Gastroesophageal sphincter (tissue), 4 donors: ENCODE results near the gene RPP30. TPM values are rescaled to one million over a fixed set of nuclear protein-coding genes. Genes with fewer than 3 reads are reported as not detected.

Experiments used
- ATAC-seq: fragments of 150-250 bp; one replicate; pipeline ENCODE4 v1.9.1; 2016; ENCODE audit warnings: mild to moderate bottlenecking, moderate library complexity
- H3K27ac ChIP-seq, 4 donors: fragments of 200-600 bp; sonication (generic) in 3 of 4; 1 replicate in 3 of 4; 2 replicates in 1 of 4; pipeline ENCODE4 v1.5.1; 2016 to 2019
- H3K27me3 ChIP-seq: fragments of 200-600 bp; sonication (generic); one replicate; pipeline ENCODE4 v1.5.1; 2019
- H3K36me3 ChIP-seq, 2 donors: fragments of 200-600 bp; sonication (generic); one replicate each; pipeline ENCODE4 v1.5.1; 2019; ENCODE audit warnings: control low read depth in 1 of 2
- H3K4me1 ChIP-seq, 3 donors: fragments of 200-600 bp; sonication (generic); 1 replicate in 2 of 3; 2 replicates in 1 of 3; pipeline ENCODE4 v1.5.1; 2016 to 2019; ENCODE audit warnings: control low read depth in 2 of 3
- H3K4me3 ChIP-seq, 2 donors: fragments of 200-600 bp; sonication (generic); one replicate each; pipeline ENCODE4 v1.5.1; 2019; ENCODE audit warnings: mild to moderate bottlenecking in 1 of 2, moderate library complexity in 1 of 2
- H3K9me3 ChIP-seq, 3 donors: fragments of 200-600 bp; sonication (generic); one replicate each; pipeline ENCODE4 v1.5.1; 2017 to 2019; ENCODE audit warnings: control low read depth in 2 of 3
- EP300 ChIP-seq: sonication (generic); formaldehyde crosslinking; IDR thresholded peaks from one replicate; pipeline ENCODE4 v1.6.1; 2017; ENCODE audit warnings: antibody characterized with exemption, mild to moderate bottlenecking
- POLR2A ChIP-seq, 2 donors: fragments of 450-650 bp; IDR thresholded peaks; one replicate each; pipeline ENCODE4 v1.6.1; 2017; ENCODE audit warnings: antibody characterized with exemption in 2 of 2, mild to moderate bottlenecking in 2 of 2, moderate library complexity in 1 of 2
- POLR2AphosphoS5 ChIP-seq: sonication (generic); formaldehyde crosslinking; IDR thresholded peaks from one replicate; pipeline ENCODE4 v1.6.1; 2017; ENCODE audit warnings: antibody characterized with exemption
- WGBS, 2 donors: methylation state at CpG; one replicate each; pipeline ENCODE4 v1.1.5; 2018; ENCODE audit warnings: low coverage in 1 of 2; 5-methylcytosine and 5-hydroxymethylcytosine counted together
- total RNA-seq, 4 donors: library from RNA; depleted of rRNA; stranded (reverse); fragments of >200 nt; gene quantifications; one replicate each; pipeline ENCODE4 v1.1.0, GENCODE V29; 2016
- TF ChIP-seq, protein P1 (sequence below), 4 experiments: fragments of 200-600 bp in 2 of 4; fragments of 450-650 bp in 2 of 4; sonication (generic) in 1 of 4; IDR thresholded peaks; one replicate each; pipeline ENCODE4 v1.5.1; 2017 to 2019; ENCODE audit warnings: antibody characterized with exemption in 4 of 4, mild to moderate bottlenecking in 2 of 4, moderate library complexity in 2 of 4

RPP30 gene
- total RNA-seq, 4 donors from 2014 or later: 25.0 to 44.2 (median 30.8) TPM

DNA sequence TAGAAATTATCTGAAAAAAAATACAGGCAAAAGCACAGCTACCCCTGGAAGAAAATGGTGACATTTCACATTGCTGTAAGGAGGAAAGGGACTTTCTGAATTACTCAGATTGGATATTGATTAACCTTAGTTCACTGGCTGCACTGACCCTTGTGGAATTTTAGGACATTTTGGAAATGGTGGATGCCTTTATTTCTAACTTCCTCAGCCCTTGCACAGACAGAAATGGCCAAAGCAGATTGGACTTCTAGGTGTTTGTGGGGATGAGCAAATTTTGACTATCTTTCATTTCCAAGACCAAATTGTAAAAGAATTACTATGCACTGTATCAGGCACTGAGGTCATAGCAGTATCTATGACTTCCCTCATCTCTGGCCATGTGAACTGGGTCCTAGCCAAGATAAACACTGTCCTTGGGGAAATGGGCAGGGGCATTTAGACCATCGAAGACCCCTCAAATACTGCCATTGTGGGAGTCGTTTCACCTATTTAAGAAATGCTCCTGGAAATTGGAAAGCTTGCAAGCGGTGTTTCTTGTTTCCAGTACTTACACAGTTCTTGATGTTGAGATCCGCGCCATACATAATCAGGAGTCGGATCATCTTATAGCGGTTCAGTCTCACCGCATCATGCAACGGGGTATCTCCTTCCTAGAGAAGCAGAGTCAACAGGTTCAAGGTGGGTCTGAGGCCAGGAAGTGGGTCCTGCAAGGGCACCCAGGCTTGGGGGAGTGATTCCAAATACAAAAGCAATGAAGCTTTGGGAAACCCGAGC lies 43.4 kb downstream of the RPP30 start:
- H3K4me3 ChIP-seq: no peak overlapping the region
- no peaks in the 10 kb centered on the region for H3K36me3 ChIP-seq
- H3K27me3 ChIP-seq: peaks cover 29% of the 10 kb centered on the region
- H3K9me3 ChIP-seq: no peaks in the 10 kb centered on the region
- H3K4me1 ChIP-seq: peaks cover 0 to 4% (median 0%) of the 10 kb centered on the region in 3 donors
- TF ChIP-seq, protein P1, sequence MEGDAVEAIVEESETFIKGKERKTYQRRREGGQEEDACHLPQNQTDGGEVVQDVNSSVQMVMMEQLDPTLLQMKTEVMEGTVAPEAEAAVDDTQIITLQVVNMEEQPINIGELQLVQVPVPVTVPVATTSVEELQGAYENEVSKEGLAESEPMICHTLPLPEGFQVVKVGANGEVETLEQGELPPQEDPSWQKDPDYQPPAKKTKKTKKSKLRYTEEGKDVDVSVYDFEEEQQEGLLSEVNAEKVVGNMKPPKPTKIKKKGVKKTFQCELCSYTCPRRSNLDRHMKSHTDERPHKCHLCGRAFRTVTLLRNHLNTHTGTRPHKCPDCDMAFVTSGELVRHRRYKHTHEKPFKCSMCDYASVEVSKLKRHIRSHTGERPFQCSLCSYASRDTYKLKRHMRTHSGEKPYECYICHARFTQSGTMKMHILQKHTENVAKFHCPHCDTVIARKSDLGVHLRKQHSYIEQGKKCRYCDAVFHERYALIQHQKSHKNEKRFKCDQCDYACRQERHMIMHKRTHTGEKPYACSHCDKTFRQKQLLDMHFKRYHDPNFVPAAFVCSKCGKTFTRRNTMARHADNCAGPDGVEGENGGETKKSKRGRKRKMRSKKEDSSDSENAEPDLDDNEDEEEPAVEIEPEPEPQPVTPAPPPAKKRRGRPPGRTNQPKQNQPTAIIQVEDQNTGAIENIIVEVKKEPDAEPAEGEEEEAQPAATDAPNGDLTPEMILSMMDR (IDR thresholded peaks at IDR 0.05): no peak
- no peak for TF ChIP-seq POLR2A (IDR thresholded peaks at IDR 0.05)
- no peak for TF ChIP-seq EP300
- TF ChIP-seq POLR2AphosphoS5: no peak
- no peak for ATAC-seq
- WGBS, 2 donors: 79% methylated on average over 6 of the region's 10 CpGs
- no peak overlapping the region for H3K27ac ChIP-seq

DNA sequence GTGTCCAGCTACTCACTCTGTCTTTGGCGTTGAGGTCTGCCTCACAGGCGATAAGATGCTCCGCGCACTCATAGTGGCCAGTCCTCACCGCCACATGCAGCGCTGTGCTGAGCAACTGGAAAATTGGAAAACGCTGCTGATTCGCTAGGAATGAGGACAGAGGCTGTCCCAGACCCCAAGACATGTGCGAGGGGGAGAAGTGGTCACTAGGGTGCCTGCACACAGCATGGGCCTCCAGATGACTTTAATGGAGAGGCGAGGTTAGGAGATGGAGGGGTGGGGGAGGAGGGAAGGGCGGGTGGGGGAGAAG lies 43.9 kb downstream of the RPP30 start:
- no peak for ATAC-seq
- WGBS, 2 donors: 94% methylated on average over 3 of the region's 11 CpGs; no CpG with 5 or more reads in 1 of the 2 donors

DNA sequence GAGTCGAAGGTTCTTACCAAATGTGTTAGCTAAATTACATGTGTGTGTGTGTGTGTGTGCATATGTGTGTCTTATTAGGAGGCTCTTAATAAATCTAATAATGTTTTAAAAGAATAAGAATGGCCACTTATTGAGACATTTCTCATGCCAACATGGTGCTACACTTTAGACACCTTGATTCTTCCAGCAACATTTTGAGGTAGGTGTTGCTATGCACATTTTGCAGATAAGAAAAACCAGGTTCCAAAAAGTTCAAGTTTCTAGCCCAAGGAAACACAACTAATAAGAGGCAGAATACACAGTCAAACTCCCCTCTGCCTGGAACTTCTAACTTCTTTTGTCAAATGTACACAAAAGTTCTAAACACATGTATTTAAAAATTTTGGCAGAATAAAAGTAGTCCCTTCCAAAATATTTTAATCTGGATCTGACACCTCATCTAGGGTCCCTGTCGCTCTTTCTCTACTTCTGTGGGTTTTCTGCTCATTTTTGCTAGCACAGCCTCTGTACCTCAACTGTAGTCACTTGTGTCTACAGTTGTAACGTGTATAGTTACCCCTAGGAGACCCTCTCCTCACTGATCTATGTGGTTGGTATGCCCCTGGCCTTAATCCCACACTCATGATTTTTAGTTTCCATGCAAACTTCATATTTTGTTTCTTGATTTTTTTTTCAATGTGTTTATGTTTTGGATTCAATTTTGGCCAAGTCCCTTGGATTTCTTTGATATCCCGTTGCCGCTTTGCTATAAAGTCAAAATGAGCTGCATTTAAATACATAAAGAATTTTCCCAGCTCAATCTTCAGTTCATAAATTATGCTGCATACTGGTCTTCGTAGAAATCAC lies 44.8 kb downstream of the RPP30 start:
- no peaks in the 10 kb centered on the region for H3K9me3 ChIP-seq
- peaks cover 39% of the 10 kb centered on the region for H3K27me3 ChIP-seq
- no peak overlapping the region for H3K27ac ChIP-seq
- 87 to 88% methylated on average over 6 of the region's 6 CpGs for WGBS, 2 donors
- peaks cover 0 to 4% (median 0%) of the 10 kb centered on the region in 3 donors for H3K4me1 ChIP-seq
- TF ChIP-seq, protein P1 (IDR thresholded peaks at IDR 0.05): no peak
- TF ChIP-seq POLR2A (IDR thresholded peaks at IDR 0.05) (no peak), EP300 (no peak), POLR2AphosphoS5 (no peak)
- ATAC-seq: no peak
- no peak overlapping the region for H3K4me3 ChIP-seq
- H3K36me3 ChIP-seq: no peaks in the 10 kb centered on the region

More for the DNA sequence above, 43.9 kb downstream of the RPP30 start:
- peaks cover 0 to 4% (median 0%) of the 10 kb centered on the region in 3 donors for H3K4me1 ChIP-seq
- H3K9me3 ChIP-seq: no peaks in the 10 kb centered on the region
- peaks cover 33% of the 10 kb centered on the region for H3K27me3 ChIP-seq
- no peaks in the 10 kb centered on the region for H3K36me3 ChIP-seq
- TF ChIP-seq EP300 (no peak), POLR2AphosphoS5 (no peak)
- TF ChIP-seq, protein P1 (IDR thresholded peaks at IDR 0.05): no peak
- no peak overlapping the region for H3K27ac ChIP-seq
- H3K4me3 ChIP-seq: no peak overlapping the region

DNA sequence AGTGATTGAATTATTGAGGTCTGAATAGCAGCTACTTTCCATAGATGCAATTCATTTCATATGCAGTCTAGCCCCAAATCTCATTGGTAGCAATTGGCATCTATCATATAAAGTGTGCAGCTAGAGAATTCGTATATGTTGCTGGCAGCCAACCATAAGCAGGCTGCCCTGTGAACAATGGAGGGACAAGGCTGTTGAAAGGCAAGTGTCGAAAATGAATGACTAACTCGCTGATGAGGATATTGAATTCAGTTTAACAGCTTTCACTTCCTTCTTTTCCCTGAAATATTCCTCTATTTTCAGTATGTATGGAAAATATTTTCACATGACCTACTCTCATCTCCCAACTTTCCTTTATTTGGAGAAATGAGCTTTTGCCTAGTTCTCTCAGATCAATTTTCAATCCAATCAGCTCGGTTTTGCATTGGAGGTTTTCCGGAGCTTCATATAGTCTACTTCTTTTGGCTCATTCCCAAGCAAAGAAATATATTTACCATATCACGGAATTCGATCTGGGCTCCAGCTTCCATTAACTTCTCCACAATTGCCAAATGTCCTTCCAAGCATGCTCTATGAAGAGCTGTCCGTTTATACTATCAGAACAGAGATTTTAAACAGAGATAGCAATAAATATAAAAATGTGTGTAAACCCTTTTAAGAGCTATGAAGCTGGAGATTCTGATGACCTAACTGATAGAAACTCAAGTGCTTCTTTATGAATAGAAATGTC lies 45.6 kb downstream of the RPP30 start:
- Histone ChIP-seq H3K36me3 (no peaks in the 10 kb centered on the region), H3K27ac (no peak overlapping the region), H3K27me3 (peaks cover 44% of the 10 kb centered on the region), H3K4me3 (no peak overlapping the region), H3K4me1 (no peaks in the 10 kb centered on the region), H3K9me3 (no peaks in the 10 kb centered on the region)
- no peak for ATAC-seq
- WGBS, 2 donors: 71 to 75% methylated on average over 6 to 8 of the region's 8 CpGs
- TF ChIP-seq, protein P1 (IDR thresholded peaks at IDR 0.05): no peak
- no peak for TF ChIP-seq EP300
- no peak for TF ChIP-seq POLR2A (IDR thresholded peaks at IDR 0.05)
- no peak for TF ChIP-seq POLR2AphosphoS5
